IMR-90 (cell line): ENCODE results near the gene RORC. TPM values are rescaled to one million over a fixed set of nuclear protein-coding genes. Genes with fewer than 3 reads are reported as not detected.

Experiments
- ATAC-seq: fragments of 200-7000 bp; cut with Tn5 transposase; 2 replicates; pipeline ENCODE4 v1.9.1; 2020; ENCODE audit warnings: low read depth, mild to moderate bottlenecking, moderate library complexity
- BruUV-seq: library from RNA; stranded (reverse); fragments of 400-500 nt; replicated peaks from 2 replicates; lab custom pipeline; 2021; lab: Mats Ljungman, UMichigan
- CTCF ChIA-PET: fragments of 300-600 bp; formaldehyde crosslinking; extraction: SDS; loops from one replicate; lab custom pipeline; 2021; ENCODE audit warnings: antibody characterized with exemption; lab: Yijun Ruan, JAX
- POLR2A ChIA-PET: fragments of 300-600 bp; sonication (Branson Sonifier 250); formaldehyde crosslinking; loops from one replicate; lab custom pipeline; 2022; ENCODE audit warnings: antibody characterized with exemption; ENCODE audit not compliant: unreplicated experiment; lab: Charles Lee
- DNase-seq: peaks from one replicate; pipeline ENCODE4 v3.0.0; 2013
- H2AFZ ChIP-seq: replicated peaks from 2 replicates; pipeline ENCODE3; 2013; ENCODE audit warnings: low read length, mild to moderate bottlenecking; ENCODE audit not compliant: poor library complexity
- H2AK5ac ChIP-seq: 2 replicates; pipeline ENCODE4 v1.6.1; 2013; ENCODE audit warnings: low read depth, low read length, inconsistent platforms
- H2AK9ac ChIP-seq: replicated peaks from 2 replicates; pipeline ENCODE3; 2013; ENCODE audit warnings: mild to moderate bottlenecking, low read depth, low read length, moderate library complexity; ENCODE audit not compliant: poor library complexity
- H2BK120ac ChIP-seq: 2 replicates; pipeline ENCODE4 v1.6.1; 2013; ENCODE audit warnings: low read depth, low read length, inconsistent platforms
- H2BK15ac ChIP-seq: 3 replicates; pipeline ENCODE4 v1.6.1; 2013; ENCODE audit warnings: low read depth, low read length, inconsistent platforms
- H2BK20ac ChIP-seq: 2 replicates; pipeline ENCODE4 v1.6.1; 2013; ENCODE audit warnings: low read depth, mild to moderate bottlenecking, inconsistent platforms, low read length, moderate library complexity
- H2BK5ac ChIP-seq: 2 replicates; pipeline ENCODE4 v1.6.1; 2013; ENCODE audit warnings: mild to moderate bottlenecking, low read depth, low read length, inconsistent platforms; ENCODE audit not compliant: poor library complexity, severe bottlenecking
- H3K14ac ChIP-seq: replicated peaks from 2 replicates; pipeline ENCODE4 v1.6.1; 2013; ENCODE audit warnings: low read depth, low read length, inconsistent platforms
- H3K18ac ChIP-seq: 2 replicates; pipeline ENCODE4 v1.6.1; 2013; ENCODE audit warnings: low read depth, low read length, control low read depth
- H3K23ac ChIP-seq: 2 replicates; pipeline ENCODE4 v1.6.1; 2013; ENCODE audit warnings: low read depth, low read length, inconsistent platforms
- H3K27ac ChIP-seq: 2 replicates; pipeline ENCODE4 v1.5.1; 2013; ENCODE audit warnings: mild to moderate bottlenecking, control low read depth, low read length; ENCODE audit not compliant: insufficient read depth
- H3K27me3 ChIP-seq: 2 replicates; pipeline ENCODE4 v1.6.1; 2013; ENCODE audit warnings: low read length; ENCODE audit not compliant: control insufficient read depth, insufficient read depth
- H3K36me3 ChIP-seq: 2 replicates; pipeline ENCODE4 v1.6.1; 2013; ENCODE audit warnings: low read length, mixed read lengths; ENCODE audit not compliant: control insufficient read depth, insufficient read depth
- H3K4ac ChIP-seq: 2 replicates; pipeline ENCODE4 v1.6.1; 2013; ENCODE audit warnings: low read depth, low read length, inconsistent platforms
- H3K4me1 ChIP-seq: 2 replicates; pipeline ENCODE4 v1.6.1; 2013; ENCODE audit warnings: low read length, mixed read lengths; ENCODE audit not compliant: control insufficient read depth, insufficient read depth
- H3K4me2 ChIP-seq: 2 replicates; pipeline ENCODE4 v1.6.1; 2013; ENCODE audit warnings: low read depth, mild to moderate bottlenecking, control low read depth, low read length, moderate library complexity
- H3K4me3 ChIP-seq: 2 replicates; pipeline ENCODE4 v1.5.1; 2013; ENCODE audit warnings: low read depth, mild to moderate bottlenecking, control low read depth, low read length, moderate library complexity; ENCODE audit not compliant: insufficient read depth
- H3K56ac ChIP-seq: 2 replicates; pipeline ENCODE4 v1.6.1; 2013; ENCODE audit warnings: low read length, inconsistent platforms; ENCODE audit not compliant: insufficient read depth; ENCODE audit errors: extremely low read depth
- H3K79me1 ChIP-seq, 2 experiments: 2 replicates each; pipeline ENCODE4 v1.6.1; 2013; ENCODE audit warnings: low read length in 2 of 2, inconsistent platforms in 1 of 2, low read depth in 1 of 2
- H3K9ac ChIP-seq: 2 replicates; pipeline ENCODE4 v1.6.1; 2013; ENCODE audit warnings: low read depth, low read length, control low read depth
- H3K9me1 ChIP-seq: 2 replicates; pipeline ENCODE4 v1.6.1; 2013; ENCODE audit warnings: low read length, inconsistent platforms; ENCODE audit not compliant: insufficient read depth
- H3K9me3 ChIP-seq: 2 replicates; pipeline ENCODE4 v1.6.1; 2013; ENCODE audit warnings: low read length; ENCODE audit not compliant: control insufficient read depth, insufficient read depth
- H4K20me1 ChIP-seq: 2 replicates; pipeline ENCODE4 v1.6.1; 2013; ENCODE audit warnings: low read length, inconsistent platforms; ENCODE audit not compliant: insufficient read depth
- H4K5ac ChIP-seq: 2 replicates; pipeline ENCODE4 v1.6.1; 2013; ENCODE audit warnings: mild to moderate bottlenecking, low read depth, low read length, control low read depth
- H4K8ac ChIP-seq, 2 experiments: 2 replicates each; pipeline ENCODE4 v1.6.1; 2013; ENCODE audit warnings: low read depth in 2 of 2, low read length in 2 of 2, control low read depth in 1 of 2, inconsistent platforms in 1 of 2
- H4K91ac ChIP-seq: 2 replicates; pipeline ENCODE4 v1.6.1; 2013; ENCODE audit warnings: low read depth, low read length, inconsistent platforms; ENCODE audit not compliant: insufficient read depth
- BHLHE40 ChIP-seq: fragments of 150-350 bp; IDR thresholded peaks from 2 replicates; pipeline ENCODE4 v1.6.1; 2016; ENCODE audit warnings: mild to moderate bottlenecking, low read depth, low read length
- CEBPB ChIP-seq: IDR thresholded peaks from 2 replicates; pipeline ENCODE4 v1.6.1; 2012; ENCODE audit warnings: low read depth, low read length, improper control_type of control experiment
- CHD1 ChIP-seq: IDR thresholded peaks from 2 replicates; pipeline ENCODE4 v1.6.1; 2012; ENCODE audit warnings: low read depth, low read length, improper control_type of control experiment
- CTCF ChIP-seq: conservative IDR thresholded peaks from 2 replicates; pipeline ENCODE4 v1.5.1; 2012; ENCODE audit warnings: mild to moderate bottlenecking, low read depth, low read length, improper control_type of control experiment
- FOS ChIP-seq: fragments of 150-350 bp; IDR thresholded peaks from 2 replicates; pipeline ENCODE4 v1.6.1; 2016; ENCODE audit warnings: low read depth, low read length
- MAFK ChIP-seq: IDR thresholded peaks from 2 replicates; pipeline ENCODE4 v1.6.1; 2012; ENCODE audit warnings: low read depth, low read length, improper control_type of control experiment
- MAZ ChIP-seq: IDR thresholded peaks from 2 replicates; pipeline ENCODE4 v1.6.1; 2012; ENCODE audit warnings: low read depth, mild to moderate bottlenecking, low read length, improper control_type of control experiment, moderate library complexity, borderline replicate concordance
- MXI1 ChIP-seq: IDR thresholded peaks from 2 replicates; pipeline ENCODE4 v1.6.1; 2012; ENCODE audit warnings: low read depth, mild to moderate bottlenecking, low read length, moderate library complexity, borderline replicate concordance
- NFE2L2 ChIP-seq: fragments of 150-350 bp; IDR thresholded peaks from 2 replicates; pipeline ENCODE4 v1.6.1; 2016; ENCODE audit warnings: low read depth, mild to moderate bottlenecking, low read length
- POLR2A ChIP-seq: IDR thresholded peaks from 2 replicates; pipeline ENCODE4 v1.6.1; 2012; ENCODE audit warnings: mild to moderate bottlenecking, low read depth, low read length
- RAD21 ChIP-seq: IDR thresholded peaks from 2 replicates; pipeline ENCODE4 v1.6.1; 2012; ENCODE audit warnings: low read length, improper control_type of control experiment
- RCOR1 ChIP-seq: IDR thresholded peaks from 2 replicates; pipeline ENCODE4 v1.6.1; 2012; ENCODE audit warnings: mild to moderate bottlenecking, low read length, improper control_type of control experiment; ENCODE audit not compliant: insufficient replicate concordance
- RFX5 ChIP-seq: IDR thresholded peaks from 2 replicates; pipeline ENCODE4 v1.8.0; 2012; ENCODE audit warnings: low read depth, mild to moderate bottlenecking, low read length, moderate library complexity
- SMC3 ChIP-seq: fragments of 150-350 bp; IDR thresholded peaks from 2 replicates; pipeline ENCODE4 v1.6.1; 2016; ENCODE audit warnings: low read depth, mild to moderate bottlenecking, antibody characterized with exemption, low read length, moderate library complexity
- WGBS, 2 experiments: methylation state at CpG; one replicate each; pipeline versions ENCODE4 v1.1.5 to v1.1.7; 2013; ENCODE audit warnings: missing lambda C conversion rate in 2 of 2; ENCODE audit not compliant: insufficient read length in 1 of 2; ENCODE audit errors: extremely low coverage in 2 of 2; 5-methylcytosine and 5-hydroxymethylcytosine counted together
- dilution Hi-C: fragments of 300-500 bp; cut with HindIII; formaldehyde crosslinking; loops from one replicate; pipeline ENCODE4 v1.14.3; 2018; ENCODE audit warnings: low sequenced_read_pairs; ENCODE audit not compliant: unreplicated experiment
- in situ Hi-C: fragments of 300-500 bp; cut with MboI; formaldehyde crosslinking; loops from 3 replicates; pipeline ENCODE4 v1.14.3; 2019; ENCODE audit warnings: low sequenced_read_pairs, inconsistent platforms, mixed read lengths
- intact Hi-C: fragments of 100-400 bp; cut with micrococcal nuclease; formaldehyde crosslinking; loops from 2 replicates; pipeline ENCODE4 v1.10.0; 2022
- polyA plus RNA-seq, 3 experiments: library from polyadenylated mRNA; depleted of rRNA; stranded (reverse); fragments of >200 nt; gene quantifications; 2 replicates each; pipeline ENCODE4 v1.2.3, GENCODE V29; 2012; ENCODE audit warnings: low replicate concordance in 1 of 3
- total RNA-seq: library from RNA; depleted of rRNA; stranded (reverse); fragments of >200 nt; gene quantifications from 2 replicates; pipeline ENCODE4 v1.2.3, GENCODE V29; 2012
- TF ChIP-seq, protein P1 (sequence below): fragments of 150-350 bp; IDR thresholded peaks from 2 replicates; pipeline ENCODE4 v1.6.1; 2016; ENCODE audit warnings: low read depth, mild to moderate bottlenecking, low read length, moderate library complexity, borderline replicate concordance
- TF ChIP-seq, protein P2 (sequence below): fragments of 150-350 bp; IDR thresholded peaks from 2 replicates; pipeline ENCODE4 v1.6.1; 2017; ENCODE audit warnings: mild to moderate bottlenecking, antibody characterized with exemption, low read length, low read depth

Gene RORC
- total and polyA plus RNA-seq, 2 of the 4 experiments (the other 2 are of a cell fraction): not detected

- no peak overlapping the region for H2AFZ ChIP-seq
- peaks cover 11% of the 10 kb centered on the region for H3K27me3 ChIP-seq
- DNase-seq (peak; percentile 74), ATAC-seq (peak; percentile 63)
- H3K9me3 ChIP-seq: no peaks in the 10 kb centered on the region
- no peaks in the 10 kb centered on the region for H4K20me1 ChIP-seq
- H3K23ac ChIP-seq: no peak overlapping the region
- no peak overlapping the region for H2AK9ac ChIP-seq
- H3K79me1 ChIP-seq: no peaks in the 10 kb centered on the region
- H3K4me3 ChIP-seq: no peak overlapping the region
- ChIA-PET POLR2A (no interaction called here), CTCF (no interaction called here)
- no peak overlapping the region for H3K9ac ChIP-seq
- H3K9me1 ChIP-seq: no peaks in the 10 kb centered on the region
- dilution Hi-C loops (no loop called here), in situ Hi-C loops (no loop called here), intact Hi-C loops (no loop called here)
- H3K27ac ChIP-seq: peak overlapping the region; percentile 65; the same call in 1 of the 2 replicates
- H3K14ac ChIP-seq: no peak overlapping the region
- TF ChIP-seq CEBPB: peak; percentile 91
- TF ChIP-seq, protein P1, sequence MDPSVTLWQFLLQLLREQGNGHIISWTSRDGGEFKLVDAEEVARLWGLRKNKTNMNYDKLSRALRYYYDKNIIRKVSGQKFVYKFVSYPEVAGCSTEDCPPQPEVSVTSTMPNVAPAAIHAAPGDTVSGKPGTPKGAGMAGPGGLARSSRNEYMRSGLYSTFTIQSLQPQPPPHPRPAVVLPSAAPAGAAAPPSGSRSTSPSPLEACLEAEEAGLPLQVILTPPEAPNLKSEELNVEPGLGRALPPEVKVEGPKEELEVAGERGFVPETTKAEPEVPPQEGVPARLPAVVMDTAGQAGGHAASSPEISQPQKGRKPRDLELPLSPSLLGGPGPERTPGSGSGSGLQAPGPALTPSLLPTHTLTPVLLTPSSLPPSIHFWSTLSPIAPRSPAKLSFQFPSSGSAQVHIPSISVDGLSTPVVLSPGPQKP: no peak
- peak; percentile 92 for TF ChIP-seq RCOR1
- no peak for TF ChIP-seq MAZ
- TF ChIP-seq POLR2A: no peak
- TF ChIP-seq CTCF: no peak
- TF ChIP-seq CHD1: no peak
- no peak for TF ChIP-seq MXI1
- no peak for TF ChIP-seq BHLHE40
- no peak for TF ChIP-seq RAD21
- no peak for TF ChIP-seq NFE2L2
- TF ChIP-seq SMC3: no peak
- TF ChIP-seq, protein P2, sequence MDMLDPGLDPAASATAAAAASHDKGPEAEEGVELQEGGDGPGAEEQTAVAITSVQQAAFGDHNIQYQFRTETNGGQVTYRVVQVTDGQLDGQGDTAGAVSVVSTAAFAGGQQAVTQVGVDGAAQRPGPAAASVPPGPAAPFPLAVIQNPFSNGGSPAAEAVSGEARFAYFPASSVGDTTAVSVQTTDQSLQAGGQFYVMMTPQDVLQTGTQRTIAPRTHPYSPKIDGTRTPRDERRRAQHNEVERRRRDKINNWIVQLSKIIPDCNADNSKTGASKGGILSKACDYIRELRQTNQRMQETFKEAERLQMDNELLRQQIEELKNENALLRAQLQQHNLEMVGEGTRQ: no peak
- no peak for TF ChIP-seq MAFK
- TF ChIP-seq RFX5: no peak
- TF ChIP-seq FOS: peak; percentile 80
- peak overlapping the region; percentile 34 for H2BK5ac ChIP-seq
- H2BK20ac ChIP-seq: no peak overlapping the region
- H2AK5ac ChIP-seq: no peak overlapping the region
- H4K8ac ChIP-seq: peak overlapping the region in 1 of 2 experiments; percentile 9; a peak in 1 of 4 replicates
- H4K5ac ChIP-seq: peak overlapping the region; percentile 13; the same call in 1 of the 2 replicates
- peak overlapping the region; percentile 21; the same call in 1 of the 2 replicates for H3K4me2 ChIP-seq
- no peak overlapping the region for H2BK120ac ChIP-seq
- no peak overlapping the region for H3K56ac ChIP-seq
- peak overlapping the region; percentile 9; the same call in 1 of the 2 replicates for H3K18ac ChIP-seq
- 100% methylated on average over 1 of the region's 7 CpGs; no CpG with 5 or more reads in 1 of the 2 experiments for WGBS, 2 experiments
- H4K91ac ChIP-seq: no peak overlapping the region
- no peak overlapping the region for H2BK15ac ChIP-seq
- BruUV-seq: no TSS peak
- H3K36me3 ChIP-seq: no peaks in the 10 kb centered on the region
- H3K4ac ChIP-seq: no peak overlapping the region
- no peaks in the 10 kb centered on the region for H3K4me1 ChIP-seq
Measured at GRCh38 chr1:151867765-151868411, 36.3 kb upstream of the RORC start.
